GM23248 (cell line): Measurements from ENCODE around the gene UBXN1.

Experiments used
- EZH2 ChIP-seq: fragments of 200-600 bp; sonication (generic); IDR thresholded peaks from 2 replicates; pipeline ENCODE4 v1.6.1; 2018; ENCODE audit warnings: antibody characterized with exemption, mild to moderate bottlenecking; ENCODE audit not compliant: insufficient read depth, poor library complexity, severe bottlenecking
- EZH2phosphoT487 ChIP-seq: fragments of 200-600 bp; sonication (generic); IDR thresholded peaks from 2 replicates; pipeline ENCODE4 v1.6.1; 2018; ENCODE audit warnings: antibody characterized with exemption, moderate library complexity, mild to moderate bottlenecking, low read depth; ENCODE audit not compliant: insufficient read depth

GRCh38 chr11:62665075-62665598, 13.7 kb downstream of the UBXN1 start, which contains the start of the genes C11orf98 and CSKMT:
- no peak for TF ChIP-seq EZH2
- TF ChIP-seq EZH2phosphoT487, result no peak
